ELR (cell line): Measurements from ENCODE around the gene LIPC.

Experiments used
- DNase-seq: peaks from one replicate; pipeline ENCODE4 v3.0.0-alpha.2; 2015; ENCODE audit warnings: low read depth

The LIPC gene

GRCh38 chr15:58538225-58538727, 106.5 kb downstream of the LIPC start:
- no peak for DNase-seq

GRCh38 chr15:58538901-58539300, 107.1 kb downstream of the LIPC start:
- DNase-seq, result no peak

- DNase-seq, result no peak
These were observed 107.8 kb downstream of the LIPC start for GRCh38 chr15:58539548-58539947.

GRCh38 chr15:58541410-58542087, 109.8 kb downstream of the LIPC start:
- no peak for DNase-seq

- no peak for DNase-seq
These were observed 112.0 kb downstream of the LIPC start for GRCh38 chr15:58543664-58544335.

GRCh38 chr15:58544756-58545155, 113.0 kb downstream of the LIPC start:
- no peak for DNase-seq

GRCh38 chr15:58545307-58546065, 113.7 kb downstream of the LIPC start:
- DNase-seq, result peak; percentile 38

GRCh38 chr15:58546066-58546591, 114.3 kb downstream of the LIPC start:
- no peak for DNase-seq

- peak; percentile 95 for DNase-seq
These were observed 115.1 kb downstream of the LIPC start for GRCh38 chr15:58546635-58547627.

GRCh38 chr15:58547628-58548307, 116.0 kb downstream of the LIPC start:
- DNase-seq, result peak; percentile 38

- DNase-seq, result no peak
These were observed 116.7 kb downstream of the LIPC start for GRCh38 chr15:58548308-58549012.

- DNase-seq, result no peak
These were observed 117.4 kb downstream of the LIPC start for GRCh38 chr15:58549013-58549784.

GRCh38 chr15:58549785-58550074, 117.9 kb downstream of the LIPC start:
- no peak for DNase-seq

- DNase-seq, result no peak
These were observed 119.4 kb downstream of the LIPC start for GRCh38 chr15:58551084-58551763.

- peak; percentile 78 for DNase-seq
These were observed 120.1 kb downstream of the LIPC start for GRCh38 chr15:58551764-58552504.

- DNase-seq, result no peak
These were observed 120.9 kb downstream of the LIPC start for GRCh38 chr15:58552505-58553364.

GRCh38 chr15:58553365-58553918, 121.7 kb downstream of the LIPC start:
- DNase-seq, result no peak
